GM12873 (cell line): ENCODE data around the gene ZNF79.

Experiments used
- TF ChIP-seq, protein P1 (sequence below): IDR thresholded peaks from 2 replicates; pipeline ENCODE4 v1.5.1; 2012; ENCODE audit warnings: low read depth, mild to moderate bottlenecking, moderate library complexity, low read length, control low read depth; ENCODE audit not compliant: insufficient read depth; ENCODE audit errors: missing control alignments

ZNF79 gene

GRCh38 chr9:127388037-127388855 is 35.9 kb upstream of the ZNF79 start:
- TF ChIP-seq, protein P1, sequence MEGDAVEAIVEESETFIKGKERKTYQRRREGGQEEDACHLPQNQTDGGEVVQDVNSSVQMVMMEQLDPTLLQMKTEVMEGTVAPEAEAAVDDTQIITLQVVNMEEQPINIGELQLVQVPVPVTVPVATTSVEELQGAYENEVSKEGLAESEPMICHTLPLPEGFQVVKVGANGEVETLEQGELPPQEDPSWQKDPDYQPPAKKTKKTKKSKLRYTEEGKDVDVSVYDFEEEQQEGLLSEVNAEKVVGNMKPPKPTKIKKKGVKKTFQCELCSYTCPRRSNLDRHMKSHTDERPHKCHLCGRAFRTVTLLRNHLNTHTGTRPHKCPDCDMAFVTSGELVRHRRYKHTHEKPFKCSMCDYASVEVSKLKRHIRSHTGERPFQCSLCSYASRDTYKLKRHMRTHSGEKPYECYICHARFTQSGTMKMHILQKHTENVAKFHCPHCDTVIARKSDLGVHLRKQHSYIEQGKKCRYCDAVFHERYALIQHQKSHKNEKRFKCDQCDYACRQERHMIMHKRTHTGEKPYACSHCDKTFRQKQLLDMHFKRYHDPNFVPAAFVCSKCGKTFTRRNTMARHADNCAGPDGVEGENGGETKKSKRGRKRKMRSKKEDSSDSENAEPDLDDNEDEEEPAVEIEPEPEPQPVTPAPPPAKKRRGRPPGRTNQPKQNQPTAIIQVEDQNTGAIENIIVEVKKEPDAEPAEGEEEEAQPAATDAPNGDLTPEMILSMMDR: no peak

- TF ChIP-seq, protein P1: no peak
These were observed 35.3 kb upstream of the ZNF79 start for GRCh38 chr9:127388856-127389238.

DNA sequence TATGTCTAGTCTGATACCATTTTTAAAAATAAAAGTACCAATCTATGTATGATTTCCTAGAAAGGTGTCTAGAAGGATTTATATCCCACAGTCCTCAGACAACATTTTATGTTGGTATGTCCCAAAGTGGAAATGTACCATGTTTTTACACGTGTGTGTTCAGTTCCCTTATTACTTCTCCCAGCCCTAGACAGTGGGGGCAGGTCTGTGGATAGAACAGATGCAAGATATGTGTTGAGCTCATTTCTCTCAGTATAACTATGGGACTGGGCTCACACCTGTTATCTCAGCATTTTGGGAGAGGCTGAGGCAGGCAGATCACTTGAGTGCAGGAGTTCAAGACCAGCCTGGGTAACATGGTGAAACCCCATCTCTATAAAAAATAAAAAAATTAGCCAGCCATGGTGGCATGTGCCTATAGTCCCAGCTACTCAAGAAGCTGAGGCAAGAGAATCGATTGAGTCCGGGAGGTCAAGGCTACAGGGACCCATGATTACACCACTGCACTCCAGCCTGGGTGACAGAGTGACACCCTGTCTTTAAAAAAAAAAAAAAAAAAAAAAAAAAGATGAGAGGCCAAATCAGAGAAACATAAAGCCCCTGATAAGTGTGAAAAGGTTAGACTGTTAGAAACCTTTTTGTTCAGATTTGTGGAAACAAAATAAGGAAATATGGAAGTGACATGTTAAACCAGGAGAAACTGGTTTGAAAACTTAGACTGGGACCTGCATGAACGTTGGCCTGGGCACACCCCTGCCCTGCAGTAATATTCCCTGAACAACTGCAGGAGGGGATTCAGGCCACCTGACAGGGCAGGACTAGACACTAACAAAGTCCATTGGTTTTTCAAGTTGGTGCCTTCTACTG is 34.6 kb upstream of the ZNF79 start:
- TF ChIP-seq, protein P1: no peak

DNA sequence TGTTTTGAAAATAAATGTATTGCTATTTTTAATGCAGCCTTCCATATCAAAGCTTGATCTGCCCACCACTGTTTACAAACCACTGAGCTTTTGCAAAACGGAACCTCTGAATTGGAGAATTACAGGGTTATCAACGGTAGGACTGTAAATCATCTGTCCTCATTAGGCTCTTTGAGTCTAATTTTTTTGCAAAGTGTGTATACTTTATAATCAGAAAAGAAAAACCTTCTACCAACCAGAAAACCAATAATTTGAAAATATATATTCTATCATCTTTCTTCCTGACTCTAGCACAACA is 34.0 kb upstream of the ZNF79 start:
- TF ChIP-seq, protein P1: no peak

DNA sequence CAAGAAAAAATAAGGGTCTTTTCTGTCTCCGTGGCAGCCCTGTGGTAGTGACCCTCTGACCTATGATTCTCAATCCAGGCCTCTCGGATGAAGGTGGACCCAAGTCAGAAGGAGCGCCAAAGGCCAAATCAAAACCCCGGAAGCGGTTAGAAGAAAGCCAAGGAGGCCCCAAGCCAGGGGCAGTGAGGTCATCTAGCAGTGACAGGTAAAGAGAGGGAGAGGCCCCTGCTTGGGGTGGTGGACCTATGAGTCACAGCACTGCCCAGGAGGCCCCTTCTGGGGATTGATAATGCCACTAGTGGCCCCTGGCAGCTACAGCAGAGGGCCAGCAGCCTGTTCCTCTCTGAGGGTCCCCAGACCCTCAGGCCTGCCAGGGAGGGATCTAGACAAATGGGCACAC is 33.6 kb upstream of the ZNF79 start:
- TF ChIP-seq, protein P1: no peak

DNA sequence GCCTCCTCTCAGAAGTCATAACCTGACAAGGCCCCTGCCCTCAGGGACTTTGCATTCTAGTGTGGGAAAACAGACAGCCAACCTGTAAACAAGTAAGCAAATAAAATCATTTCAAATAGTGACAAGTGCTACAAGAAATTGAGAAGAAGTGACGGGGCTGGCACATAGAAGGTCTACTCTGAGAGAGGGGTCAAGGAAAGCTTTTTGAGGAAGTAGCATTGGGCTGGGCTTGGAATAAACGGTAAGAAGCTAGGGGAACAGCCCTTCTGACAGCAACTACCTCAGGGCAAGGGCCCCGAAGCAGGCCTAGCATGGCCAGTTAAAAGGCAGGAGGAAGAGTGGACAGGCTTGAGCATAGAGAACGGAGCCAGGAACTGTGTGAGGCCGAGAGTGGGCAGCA is 32.0 kb upstream of the ZNF79 start:
- TF ChIP-seq, protein P1: no peak

DNA sequence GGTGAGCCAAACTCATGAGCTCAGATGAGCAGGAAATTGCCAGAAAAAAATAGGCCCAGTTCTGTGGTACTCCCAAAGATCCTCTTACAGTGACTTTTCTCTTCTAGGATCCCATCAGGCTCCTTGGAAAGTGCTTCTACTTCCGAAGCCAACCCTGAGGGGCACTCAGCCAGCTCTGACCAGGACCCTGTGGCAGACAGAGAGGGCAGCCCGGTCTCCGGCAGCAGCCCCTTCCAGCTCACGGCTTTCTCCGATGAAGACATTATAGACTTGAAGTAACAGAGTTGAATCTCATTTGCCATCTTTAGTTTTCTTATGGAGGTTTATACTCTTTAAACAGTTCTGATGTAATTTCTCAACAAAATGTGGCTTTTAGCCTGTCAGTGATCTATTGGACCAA is 31.2 kb upstream of the ZNF79 start:
- TF ChIP-seq, protein P1: no peak
